Measurements from ENCODE around the gene ZBTB3.

GRCh38 chr11:62782753-62783152 is 28.8 kb upstream of the ZBTB3 start:
- TF ChIP-seq NR1H2 (CRISPR knock-in tag; IDR thresholded peaks at IDR 0.05) (no peak), ATF3 (CRISPR knock-in tag; conservative IDR thresholded peaks at IDR 0.05) (no peak), NR3C1 (CRISPR knock-in tag; conservative IDR thresholded peaks at IDR 0.05; ENCODE audit: low read depth) (no peak), USF1 (CRISPR knock-in tag; IDR thresholded peaks at IDR 0.05) (no peak), ELF4 (CRISPR knock-in tag; IDR thresholded peaks at IDR 0.05; ENCODE audit: low read depth) (no peak), E2F4 (CRISPR knock-in tag; IDR thresholded peaks at IDR 0.05; ENCODE audit: borderline replicate concordance, low read depth) (no peak), ZMAT4 (CRISPR knock-in tag; IDR thresholded peaks at IDR 0.05) (no peak), CTCF (IDR thresholded peaks at IDR 0.05) (no peak), CREM (CRISPR knock-in tag; IDR thresholded peaks at IDR 0.05) (no peak)

All from WTC11 (cell line).